Keratinocyte (primary cell): ENCODE data around the gene FOXL2NB.

Experiments
- EZH2 ChIP-seq: IDR thresholded peaks from one replicate; pipeline ENCODE4 v1.6.1; 2012; ENCODE audit warnings: inconsistent platforms, mild to moderate bottlenecking, low read length, moderate library complexity
- TF ChIP-seq, protein P1 (sequence below), 3 experiments: IDR thresholded peaks in 1 of 3; conservative IDR thresholded peaks in 1 of 3; optimal IDR thresholded peaks in 1 of 3; 2 replicates in 2 of 3; 3 replicates in 1 of 3; pipeline versions ENCODE3 to v1.5.1; 2011; ENCODE audit warnings: low read length in 3 of 3, mild to moderate bottlenecking in 3 of 3, moderate library complexity in 2 of 3, control low read depth in 1 of 3, inconsistent platforms in 1 of 3; ENCODE audit not compliant: insufficient read depth in 2 of 3; ENCODE audit errors: extremely low read depth in 1 of 3

DNA sequence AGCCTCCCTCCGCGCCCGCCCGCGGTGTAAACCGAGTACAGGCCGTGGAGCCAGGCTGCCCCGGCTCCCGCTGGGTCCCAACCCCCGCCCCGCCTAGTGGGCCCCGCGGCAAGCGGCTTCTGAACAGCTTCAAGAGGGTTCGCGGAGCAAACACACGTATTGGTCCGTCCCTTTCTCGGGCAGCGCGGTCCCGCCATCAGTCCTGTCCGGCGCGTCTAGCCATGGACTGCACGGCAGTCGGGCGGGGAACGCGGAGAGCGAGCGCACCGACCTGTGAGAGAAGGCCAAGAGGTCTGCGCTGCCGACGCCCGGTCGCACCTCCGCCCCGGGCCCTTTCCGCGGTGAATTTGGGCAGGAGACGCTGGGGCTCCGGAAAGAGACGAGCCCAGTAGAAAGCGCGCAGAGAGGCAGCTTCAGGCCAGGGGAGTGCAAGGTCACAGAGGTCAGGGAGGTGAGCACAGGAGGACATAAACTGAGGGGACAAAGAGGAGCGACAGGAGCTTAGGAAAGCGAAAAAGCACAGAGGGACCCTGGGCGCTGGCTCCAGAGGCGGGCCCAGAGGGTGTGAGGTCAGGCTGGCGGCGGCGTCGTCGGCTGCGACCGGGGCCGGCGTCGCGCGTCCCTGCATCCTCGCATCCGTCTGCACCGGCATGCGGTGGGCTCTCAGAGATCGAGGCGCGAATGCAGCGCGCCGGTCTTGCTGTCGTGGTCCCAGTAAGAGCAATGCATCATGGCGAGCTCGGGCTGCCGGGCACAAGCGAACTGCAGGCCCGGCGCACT is 1.9 kb upstream of the FOXL2NB start:
- TF ChIP-seq, protein P1, sequence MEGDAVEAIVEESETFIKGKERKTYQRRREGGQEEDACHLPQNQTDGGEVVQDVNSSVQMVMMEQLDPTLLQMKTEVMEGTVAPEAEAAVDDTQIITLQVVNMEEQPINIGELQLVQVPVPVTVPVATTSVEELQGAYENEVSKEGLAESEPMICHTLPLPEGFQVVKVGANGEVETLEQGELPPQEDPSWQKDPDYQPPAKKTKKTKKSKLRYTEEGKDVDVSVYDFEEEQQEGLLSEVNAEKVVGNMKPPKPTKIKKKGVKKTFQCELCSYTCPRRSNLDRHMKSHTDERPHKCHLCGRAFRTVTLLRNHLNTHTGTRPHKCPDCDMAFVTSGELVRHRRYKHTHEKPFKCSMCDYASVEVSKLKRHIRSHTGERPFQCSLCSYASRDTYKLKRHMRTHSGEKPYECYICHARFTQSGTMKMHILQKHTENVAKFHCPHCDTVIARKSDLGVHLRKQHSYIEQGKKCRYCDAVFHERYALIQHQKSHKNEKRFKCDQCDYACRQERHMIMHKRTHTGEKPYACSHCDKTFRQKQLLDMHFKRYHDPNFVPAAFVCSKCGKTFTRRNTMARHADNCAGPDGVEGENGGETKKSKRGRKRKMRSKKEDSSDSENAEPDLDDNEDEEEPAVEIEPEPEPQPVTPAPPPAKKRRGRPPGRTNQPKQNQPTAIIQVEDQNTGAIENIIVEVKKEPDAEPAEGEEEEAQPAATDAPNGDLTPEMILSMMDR (optimal IDR thresholded peaks at IDR 0.05 in 1 of 3, IDR thresholded peaks at IDR 0.05 in 1 of 3, conservative IDR thresholded peaks at IDR 0.05 in 1 of 3; ENCODE audit: extremely low read depth in 1 of 3, insufficient read depth in 2 of 3, low read length in 3 of 3): no peak
- peak; percentile 98 for TF ChIP-seq EZH2
